HG02852 (cell line): ENCODE measurements around the gene TLR5.

ENCODE experiments used
- ATAC-seq: cut with Tn5 transposase; IDR thresholded peaks from one replicate; pipeline ENCODE4 v1.9.1; 2021; ENCODE audit warnings: mild to moderate bottlenecking, moderate library complexity; ENCODE audit not compliant: unreplicated experiment

TLR5 gene

GRCh38 chr1:223147873-223148272, 4.8 kb upstream of the TLR5 start:
- ATAC-seq, result no peak

- ATAC-seq, result no peak
Observed at GRCh38 chr1:223147409-223147808, 4.4 kb upstream of the TLR5 start.

- no peak for ATAC-seq
Observed at GRCh38 chr1:223146745-223147144, 3.7 kb upstream of the TLR5 start.

- no peak for ATAC-seq
Observed at GRCh38 chr1:223144914-223145313, 1.9 kb upstream of the TLR5 start.

- ATAC-seq, result no peak
Observed at GRCh38 chr1:223144431-223144830, 1.4 kb upstream of the TLR5 start.

- ATAC-seq, result peak; percentile 47
Observed at GRCh38 chr1:223143537-223144248, 645 bp upstream of the TLR5 start.

- ATAC-seq, result no peak
Observed at GRCh38 chr1:223142269-223142668, 779 bp downstream of the TLR5 start.

GRCh38 chr1:223140611-223141405, 2.2 kb downstream of the TLR5 start:
- no peak for ATAC-seq

- no peak for ATAC-seq
Observed at GRCh38 chr1:223137455-223138085, 5.5 kb downstream of the TLR5 start.

- ATAC-seq, result no peak
Observed at GRCh38 chr1:223136086-223136485, 7.0 kb downstream of the TLR5 start.

GRCh38 chr1:223135176-223135942, 7.7 kb downstream of the TLR5 start:
- no peak for ATAC-seq

GRCh38 chr1:223133824-223134435, 9.1 kb downstream of the TLR5 start:
- ATAC-seq, result peak; percentile 89

GRCh38 chr1:223133306-223133823, 9.7 kb downstream of the TLR5 start:
- peak; percentile 16 for ATAC-seq

GRCh38 chr1:223129229-223129901, 13.7 kb downstream of the TLR5 start:
- peak; percentile 59 for ATAC-seq

GRCh38 chr1:223126741-223127140, 16.3 kb downstream of the TLR5 start:
- no peak for ATAC-seq

GRCh38 chr1:223125766-223126165, 17.3 kb downstream of the TLR5 start:
- ATAC-seq, result no peak

- ATAC-seq, result no peak
Observed at GRCh38 chr1:223123011-223123610, 19.9 kb downstream of the TLR5 start.

GRCh38 chr1:223118418-223118817, 24.6 kb downstream of the TLR5 start:
- ATAC-seq, result no peak

- ATAC-seq, result no peak
Observed at GRCh38 chr1:223116950-223117349, 26.1 kb downstream of the TLR5 start.
